K562 (cell line): Measurements from ENCODE around the gene PPP1R14D. TPM values are rescaled to one million over a fixed set of nuclear protein-coding genes. Genes with fewer than 3 reads are reported as not detected.

Experiments used
- ATAC-seq: fragments of 200-7000 bp; cut with Tn5 transposase; 3 replicates; pipeline ENCODE4 v1.9.1; 2020; ENCODE audit warnings: moderate library complexity
- BruUV-seq: library from RNA; stranded (reverse); fragments of 400-500 nt; replicated peaks from 2 replicates; lab custom pipeline; 2021; lab: Mats Ljungman, UMichigan
- CTCF ChIA-PET: fragments of 300-600 bp; formaldehyde crosslinking; extraction: SDS; loops from one replicate; lab custom pipeline; 2021; ENCODE audit warnings: low intra/inter-chr PET ratio; lab: Yijun Ruan, JAX
- POLR2A ChIA-PET: fragments of 300-600, 350-650 bp; sonication (Branson Sonifier 250); formaldehyde crosslinking; extraction: SDS; loops from one replicate; lab custom pipeline; 2021; ENCODE audit warnings: antibody characterized with exemption, inconsistent platforms; lab: Yijun Ruan, JAX
- DNase-seq, 4 experiments: peaks; one replicate each; pipeline versions ENCODE4 v3.0.0 to v3.0.0-alpha.2; 2011 to 2018; ENCODE audit warnings: low spot score in 3 of 4, mixed read lengths in 3 of 4; ENCODE audit errors: extremely low read depth in 1 of 4
- FAIRE-seq: peaks from 2 replicates; lab custom pipeline; 2011; peaks lifted over from hg19 to GRCh38; lab: Jason Lieb, UNC
- H2AFZ ChIP-seq: 2 replicates; pipeline ENCODE4 v1.6.0; 2011; ENCODE audit warnings: low read depth, low read length, control low read depth, inconsistent platforms
- H3K27ac ChIP-seq: fragments of 200-600 bp; 3 replicates; pipeline ENCODE4 v1.8.0; 2011; ENCODE audit warnings: low read depth, mild to moderate bottlenecking, control low read depth, inconsistent platforms, low read length, moderate library complexity, mixed read lengths; ENCODE audit errors: extremely low read depth
- H3K27me3 ChIP-seq, 2 experiments: fragments of 300-600 bp in 1 of 2; 2 replicates in 1 of 2; 3 replicates in 1 of 2; pipeline versions ENCODE4 v1.6.0 to v1.8.0; 2011; ENCODE audit warnings: inconsistent platforms in 2 of 2, low read length in 2 of 2, mild to moderate bottlenecking in 1 of 2, mixed read lengths in 1 of 2, moderate library complexity in 1 of 2; ENCODE audit not compliant: control insufficient read depth in 2 of 2, insufficient read depth in 2 of 2
- H3K36me3 ChIP-seq: fragments of 300-600 bp; 3 replicates; pipeline ENCODE4 v1.8.0; 2011; ENCODE audit warnings: mild to moderate bottlenecking, low read length, inconsistent platforms; ENCODE audit not compliant: control insufficient read depth, insufficient read depth
- H3K4me1 ChIP-seq, 2 experiments: fragments of 200-600 bp in 1 of 2; replicated peaks in 1 of 2; 2 replicates in 1 of 2; 3 replicates in 1 of 2; pipeline versions ENCODE4 v1.5.1 to v1.8.0; 2011; ENCODE audit warnings: inconsistent platforms in 2 of 2, low read length in 2 of 2, mild to moderate bottlenecking in 1 of 2, mixed read lengths in 1 of 2, moderate library complexity in 1 of 2; ENCODE audit not compliant: control insufficient read depth in 2 of 2, insufficient read depth in 2 of 2
- H3K4me2 ChIP-seq: 2 replicates; pipeline ENCODE4 v1.6.1; 2011; ENCODE audit warnings: low read length, control low read depth, inconsistent platforms, mixed read lengths; ENCODE audit not compliant: insufficient read depth
- H3K4me3 ChIP-seq: fragments of 200-600 bp; sonication (generic), shearing (Covaris generic); 2 replicates; pipeline ENCODE4 v1.5.1; 2016; ENCODE audit warnings: control low read depth, inconsistent platforms
- H3K79me2 ChIP-seq: fragments of 200-600 bp; 3 replicates; pipeline ENCODE4 v1.8.0; 2011; ENCODE audit warnings: low read length, inconsistent platforms; ENCODE audit not compliant: control insufficient read depth, insufficient read depth
- H3K9ac ChIP-seq, 2 experiments: 2 replicates each; pipeline versions ENCODE4 v1.6.0 to v1.6.1; 2011; ENCODE audit warnings: low read depth in 2 of 2, low read length in 2 of 2, control low read depth in 1 of 2, inconsistent platforms in 1 of 2, mild to moderate bottlenecking in 1 of 2, mixed read lengths in 1 of 2; ENCODE audit not compliant: insufficient read depth in 1 of 2
- H3K9me1 ChIP-seq: one replicate; pipeline ENCODE4 v1.6.0; 2011; ENCODE audit warnings: inconsistent platforms, mild to moderate bottlenecking, low read length, moderate library complexity; ENCODE audit not compliant: control insufficient read depth, insufficient read depth
- H3K9me3 ChIP-seq: replicated peaks from 2 replicates; pipeline ENCODE4 v1.5.1; 2011; ENCODE audit warnings: low read depth, low read length, inconsistent platforms; ENCODE audit not compliant: control insufficient read depth, insufficient read depth
- H4K20me1 ChIP-seq: replicated peaks from 2 replicates; pipeline ENCODE4 v1.6.1; 2011; ENCODE audit warnings: low read length, inconsistent platforms, mixed read lengths; ENCODE audit not compliant: control insufficient read depth, insufficient read depth
- COPS2 ChIP-seq: fragments of 450-650 bp; conservative IDR thresholded peaks from 2 replicates; pipeline ENCODE4 v1.6.1; 2016; ENCODE audit warnings: mild to moderate bottlenecking, moderate library complexity
- ELF1 ChIP-seq: fragments of 200-800 bp; sonication (Bioruptor generic); IDR thresholded peaks from 2 replicates; pipeline ENCODE4 v1.6.1; 2016; ENCODE audit warnings: missing genetic modification characterization, missing compliant biosample characterization
- KDM1A ChIP-seq, 2 experiments: fragments of 450-650 bp; IDR thresholded peaks; 2 replicates each; pipeline ENCODE4 v1.6.1; 2016; ENCODE audit warnings: mild to moderate bottlenecking in 2 of 2
- MAFG ChIP-seq: fragments of 450-650 bp; conservative IDR thresholded peaks from 2 replicates; pipeline ENCODE4 v1.6.1; 2016; ENCODE audit warnings: missing genetic modification characterization, missing compliant biosample characterization
- MIER1 ChIP-seq: fragments of 450-650 bp; IDR thresholded peaks from 2 replicates; pipeline ENCODE4 v1.6.1; 2016; ENCODE audit warnings: antibody characterized with exemption, mild to moderate bottlenecking, low read depth
- NCOA2 ChIP-seq, 2 experiments: fragments of 450-650 bp; IDR thresholded peaks; 2 replicates each; pipeline ENCODE4 v1.6.1; 2018; ENCODE audit warnings: mild to moderate bottlenecking in 2 of 2, moderate library complexity in 1 of 2; ENCODE audit not compliant: partially characterized antibody in 2 of 2
- OTX1 ChIP-seq: fragments of 450-650 bp; formaldehyde crosslinking; IDR thresholded peaks from 2 replicates; pipeline ENCODE4 v1.4.0; 2022; ENCODE audit warnings: mild to moderate bottlenecking
- POLR2AphosphoS2 ChIP-seq: IDR thresholded peaks from 2 replicates; pipeline ENCODE4 v1.6.1; 2012; ENCODE audit warnings: low read length, improper control_type of control experiment
- RAD21 ChIP-seq, 2 experiments: fragments of 250-450 bp in 1 of 2; fragments of 450-650 bp in 1 of 2; sonication (Bioruptor Pico) in 1 of 2; formaldehyde crosslinking in 1 of 2; IDR thresholded peaks in 1 of 2; conservative IDR thresholded peaks in 1 of 2; 2 replicates each; pipeline versions ENCODE4 v1.4.0 to v1.8.0; 2020 to 2022; ENCODE audit warnings: mild to moderate bottlenecking in 2 of 2, moderate library complexity in 1 of 2
- RFX1 ChIP-seq: fragments of 450-650 bp; IDR thresholded peaks from 2 replicates; pipeline ENCODE4 v1.6.1; 2016; ENCODE audit warnings: mild to moderate bottlenecking, moderate library complexity
- TAF7 ChIP-seq: fragments of 450-650 bp; IDR thresholded peaks from 2 replicates; pipeline ENCODE4 v1.6.1; 2016; ENCODE audit warnings: missing genetic modification characterization, missing compliant biosample characterization
- ZNF143 ChIP-seq: sonication (generic); formaldehyde crosslinking; IDR thresholded peaks from 2 replicates; pipeline ENCODE4 v1.9.0; 2022; ENCODE audit warnings: mild to moderate bottlenecking, missing genetic modification reagents
- ZNF263 ChIP-seq: sonication (generic); formaldehyde crosslinking; IDR thresholded peaks from 2 replicates; pipeline ENCODE4 v1.8.0; 2022; ENCODE audit warnings: mild to moderate bottlenecking, missing genetic modification reagents, borderline replicate concordance
- WGBS: fragments of 100-300 bp; shearing (Covaris generic); methylation state at CpG from one replicate; pipeline ENCODE4 v1.1.6; 2016; ENCODE audit warnings: low coverage, mixed read lengths; ENCODE audit not compliant: insufficient coverage; ENCODE audit errors: missing lambda C conversion rate; 5-methylcytosine and 5-hydroxymethylcytosine counted together
- in situ Hi-C: fragments of 300-500 bp; cut with MboI; formaldehyde crosslinking; loops from 4 replicates; pipeline ENCODE4 v1.15.0; 2018; ENCODE audit warnings: inconsistent platforms, mixed read lengths
- intact Hi-C: fragments of 100-400 bp; cut with micrococcal nuclease; formaldehyde crosslinking; loops from 2 replicates; pipeline ENCODE4 v1.14.2; 2022
- polyA plus RNA-seq, 8 experiments: library from polyadenylated mRNA; depleted of rRNA in 4 of 8; stranded (reverse) in 5 of 8; unstranded in 3 of 8; fragments of >200 nt; fragmentation: Nextera tagmentation in 2 of 8; fragmentation: Illumina TruSeq in 1 of 8; extraction: Ambion mirVana in 2 of 8; extraction: Trizol in 1 of 8; gene quantifications; 2 replicates each; pipeline versions ENCODE4 v1.2.1 to v1.2.3, GENCODE V29; 2011 to 2014; ENCODE audit warnings: inconsistent platforms in 1 of 8, missing spikeins in 1 of 8
- total RNA-seq, 7 experiments: library from RNA; depleted of rRNA in 6 of 7; stranded (reverse); fragments of >200 nt in 6 of 7; fragmentation: Illumina TruSeq in 2 of 7; extraction: Trizol in 2 of 7; gene quantifications; 2 replicates each; pipeline versions ENCODE4 v1.2.1 to v1.2.3, GENCODE V29; 2011 to 2021; ENCODE audit warnings: low replicate concordance in 1 of 7
- TF ChIP-seq, protein P1 (sequence below): fragments of 450-650 bp; formaldehyde crosslinking; IDR thresholded peaks from 2 replicates; pipeline ENCODE4 v1.4.0; 2020; ENCODE audit warnings: mild to moderate bottlenecking, moderate library complexity
- TF ChIP-seq, protein P2 (sequence below): sonication (generic); formaldehyde crosslinking; IDR thresholded peaks from 2 replicates; pipeline ENCODE4 v1.8.0; 2023; ENCODE audit warnings: missing genetic modification reagents, mild to moderate bottlenecking, borderline replicate concordance
- TF ChIP-seq, protein P3 (sequence below): fragments of 250-450 bp; sonication (Bioruptor Pico); IDR thresholded peaks from 2 replicates; pipeline ENCODE4 v1.9.0; 2021; ENCODE audit warnings: mild to moderate bottlenecking

The PPP1R14D gene
- total and polyA plus RNA-seq, 9 of the 15 experiments (the other 6 are each of a cell fraction or from before 2014, with no cell fraction given): 0.11 to 0.18 TPM; not detected in 7

DNA sequence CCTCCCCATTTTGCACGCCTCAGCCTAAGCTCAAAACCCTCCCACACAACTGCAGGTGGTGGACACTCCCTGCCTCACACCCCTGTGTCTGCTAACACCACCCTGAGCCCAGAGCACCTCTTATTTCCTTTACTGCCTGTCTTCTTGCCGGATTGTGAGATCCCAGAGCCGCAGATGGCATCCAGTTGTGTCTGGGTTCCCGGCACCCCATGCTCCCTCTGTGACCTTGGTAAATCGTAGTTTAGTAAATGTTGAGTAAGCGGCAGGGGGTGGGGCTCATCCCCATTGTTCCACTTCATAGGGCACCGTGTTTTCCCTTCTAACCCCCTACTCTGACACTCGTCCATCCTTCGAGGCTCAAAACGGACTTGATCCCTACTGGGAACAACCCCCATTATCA is 30.2 kb upstream of the PPP1R14D start:
- in situ Hi-C loops: loop anchor here (5.0 kb wide), 1 partner anchor 34 kb away; the partner anchor contains the start of gene VPS18
- DNase-seq (peak in 1 of 4 experiments; percentile 10), FAIRE-seq (no peak), ATAC-seq (no peak)
- H4K20me1 ChIP-seq: no peaks in the 10 kb centered on the region
- no peaks in the 10 kb centered on the region for H3K36me3 ChIP-seq
- no TSS peak for BruUV-seq
- ChIA-PET POLR2A (interaction anchor here (1.0 to 8.2 kb wide), 5 partner anchors 14 to 291 kb away, joined by 3 to 72 read pairs (median 7); partner anchors contain the start of genes RHOV and VPS18), CTCF (interaction anchor here (1.3 to 6.2 kb wide), 3 partner anchors 15 to 34 kb away, joined by 4 to 75 read pairs (median 8); partner anchors contain the start of genes RHOV and VPS18)
- no peak overlapping the region for H3K27ac ChIP-seq
- intact Hi-C loops: loop anchor here (5.0 to 10.0 kb wide), 2 partner anchors 71 to 184 kb away; no protein-coding TSS in a partner anchor
- no peaks in the 10 kb centered on the region; a peak in 1 of 5 replicates for H3K27me3 ChIP-seq
- no peak overlapping the region for H3K4me2 ChIP-seq
- no peaks in the 10 kb centered on the region for H3K9me3 ChIP-seq
- peak overlapping the region; percentile 95 for H2AFZ ChIP-seq
- 44% methylated on average over 10 of the region's 10 CpGs for WGBS
- no peak overlapping the region for H3K9ac ChIP-seq
- H3K4me1 ChIP-seq: peaks cover 16 to 21% of the 10 kb centered on the region in 2 experiments; a peak in 4 of 5 replicates
- H3K9me1 ChIP-seq: no peaks in the 10 kb centered on the region
- H3K4me3 ChIP-seq: no peak overlapping the region
- H3K79me2 ChIP-seq: no peaks in the 10 kb centered on the region
- TF ChIP-seq TAF7 (tag) (0 out of 2 replicates have a peak, but pooled peaks have one; percentile 18), ELF1 (0 out of 2 replicates have a peak, but pooled peaks have one; percentile 20), ZNF143 (CRISPR knock-in tag) (peak; percentile 45; the same call in 1 of the 2 replicates), NCOA2 (IDR thresholded peaks at IDR 0.05; ENCODE audit: partially characterized antibody in 2 of 2) (no peak), RAD21 (CRISPR knock-in tag; conservative IDR thresholded peaks at IDR 0.05 in 1 of 2, IDR thresholded peaks at IDR 0.05 in 1 of 2) (no peak), MAFG (tag) (no peak), POLR2AphosphoS2 (no peak), MIER1 (no peak), OTX1 (CRISPR knock-in tag) (no peak), RFX1 (no peak), KDM1A (IDR thresholded peaks at IDR 0.05) (no peak), COPS2 (no peak), ZNF263 (CRISPR knock-in tag) (no peak)
- TF ChIP-seq, protein P1, sequence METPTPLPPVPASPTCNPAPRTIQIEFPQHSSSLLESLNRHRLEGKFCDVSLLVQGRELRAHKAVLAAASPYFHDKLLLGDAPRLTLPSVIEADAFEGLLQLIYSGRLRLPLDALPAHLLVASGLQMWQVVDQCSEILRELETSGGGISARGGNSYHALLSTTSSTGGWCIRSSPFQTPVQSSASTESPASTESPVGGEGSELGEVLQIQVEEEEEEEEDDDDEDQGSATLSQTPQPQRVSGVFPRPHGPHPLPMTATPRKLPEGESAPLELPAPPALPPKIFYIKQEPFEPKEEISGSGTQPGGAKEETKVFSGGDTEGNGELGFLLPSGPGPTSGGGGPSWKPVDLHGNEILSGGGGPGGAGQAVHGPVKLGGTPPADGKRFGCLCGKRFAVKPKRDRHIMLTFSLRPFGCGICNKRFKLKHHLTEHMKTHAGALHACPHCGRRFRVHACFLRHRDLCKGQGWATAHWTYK: no peak
- TF ChIP-seq, protein P2, sequence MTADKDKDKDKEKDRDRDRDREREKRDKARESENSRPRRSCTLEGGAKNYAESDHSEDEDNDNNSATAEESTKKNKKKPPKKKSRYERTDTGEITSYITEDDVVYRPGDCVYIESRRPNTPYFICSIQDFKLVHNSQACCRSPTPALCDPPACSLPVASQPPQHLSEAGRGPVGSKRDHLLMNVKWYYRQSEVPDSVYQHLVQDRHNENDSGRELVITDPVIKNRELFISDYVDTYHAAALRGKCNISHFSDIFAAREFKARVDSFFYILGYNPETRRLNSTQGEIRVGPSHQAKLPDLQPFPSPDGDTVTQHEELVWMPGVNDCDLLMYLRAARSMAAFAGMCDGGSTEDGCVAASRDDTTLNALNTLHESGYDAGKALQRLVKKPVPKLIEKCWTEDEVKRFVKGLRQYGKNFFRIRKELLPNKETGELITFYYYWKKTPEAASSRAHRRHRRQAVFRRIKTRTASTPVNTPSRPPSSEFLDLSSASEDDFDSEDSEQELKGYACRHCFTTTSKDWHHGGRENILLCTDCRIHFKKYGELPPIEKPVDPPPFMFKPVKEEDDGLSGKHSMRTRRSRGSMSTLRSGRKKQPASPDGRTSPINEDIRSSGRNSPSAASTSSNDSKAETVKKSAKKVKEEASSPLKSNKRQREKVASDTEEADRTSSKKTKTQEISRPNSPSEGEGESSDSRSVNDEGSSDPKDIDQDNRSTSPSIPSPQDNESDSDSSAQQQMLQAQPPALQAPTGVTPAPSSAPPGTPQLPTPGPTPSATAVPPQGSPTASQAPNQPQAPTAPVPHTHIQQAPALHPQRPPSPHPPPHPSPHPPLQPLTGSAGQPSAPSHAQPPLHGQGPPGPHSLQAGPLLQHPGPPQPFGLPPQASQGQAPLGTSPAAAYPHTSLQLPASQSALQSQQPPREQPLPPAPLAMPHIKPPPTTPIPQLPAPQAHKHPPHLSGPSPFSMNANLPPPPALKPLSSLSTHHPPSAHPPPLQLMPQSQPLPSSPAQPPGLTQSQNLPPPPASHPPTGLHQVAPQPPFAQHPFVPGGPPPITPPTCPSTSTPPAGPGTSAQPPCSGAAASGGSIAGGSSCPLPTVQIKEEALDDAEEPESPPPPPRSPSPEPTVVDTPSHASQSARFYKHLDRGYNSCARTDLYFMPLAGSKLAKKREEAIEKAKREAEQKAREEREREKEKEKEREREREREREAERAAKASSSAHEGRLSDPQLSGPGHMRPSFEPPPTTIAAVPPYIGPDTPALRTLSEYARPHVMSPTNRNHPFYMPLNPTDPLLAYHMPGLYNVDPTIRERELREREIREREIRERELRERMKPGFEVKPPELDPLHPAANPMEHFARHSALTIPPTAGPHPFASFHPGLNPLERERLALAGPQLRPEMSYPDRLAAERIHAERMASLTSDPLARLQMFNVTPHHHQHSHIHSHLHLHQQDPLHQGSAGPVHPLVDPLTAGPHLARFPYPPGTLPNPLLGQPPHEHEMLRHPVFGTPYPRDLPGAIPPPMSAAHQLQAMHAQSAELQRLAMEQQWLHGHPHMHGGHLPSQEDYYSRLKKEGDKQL: no peak
- TF ChIP-seq, protein P3, sequence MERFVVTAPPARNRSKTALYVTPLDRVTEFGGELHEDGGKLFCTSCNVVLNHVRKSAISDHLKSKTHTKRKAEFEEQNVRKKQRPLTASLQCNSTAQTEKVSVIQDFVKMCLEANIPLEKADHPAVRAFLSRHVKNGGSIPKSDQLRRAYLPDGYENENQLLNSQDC (CRISPR knock-in tag): no peak
